Left lobe of liver (tissue), 2 donors: ENCODE results near the gene P4HA1. TPM values are rescaled to one million over a fixed set of nuclear protein-coding genes. Genes with fewer than 3 reads are reported as not detected.

ENCODE experiments used
- ATAC-seq: fragments of 200-7000 bp; cut with Tn5 transposase; one replicate; pipeline ENCODE4 v1.9.1; 2020; ENCODE audit warnings: mild to moderate bottlenecking, moderate library complexity
- DNase-seq: peaks from one replicate; pipeline ENCODE4 v3.0.0-alpha.2; 2020; ENCODE audit warnings: low spot score
- total RNA-seq: library from RNA; stranded (reverse); gene quantifications from one replicate; pipeline ENCODE4 v1.2.1, GENCODE V29; 2021
- donor health status: DM: no; HTN: no; CAD: no; lungs with moderate emphysema.
- donor health status: DM: no; HTN: yes; CAD: no.

Gene P4HA1
- total RNA-seq, 1 donor from 2014 or later: 7.3 TPM

- ATAC-seq (no peak), DNase-seq (no peak)
These were observed 1.6 kb downstream of the P4HA1 start for GRCh38 chr10:73094986-73095480.

GRCh38 chr10:73093922-73094850 is 2.5 kb downstream of the P4HA1 start:
- DNase-seq (no peak), ATAC-seq (no peak)

GRCh38 chr10:73092830-73093229 is 3.8 kb downstream of the P4HA1 start:
- DNase-seq (no peak), ATAC-seq (no peak)

GRCh38 chr10:73088304-73088703 is 8.4 kb downstream of the P4HA1 start:
- DNase-seq (no peak), ATAC-seq (no peak)

GRCh38 chr10:73086816-73087215 is 9.8 kb downstream of the P4HA1 start:
- DNase-seq: no peak
- peak; percentile 46 for ATAC-seq

GRCh38 chr10:73084209-73084608 is 12.5 kb downstream of the P4HA1 start:
- no peak for ATAC-seq
- no peak for DNase-seq

GRCh38 chr10:73083221-73083620 is 13.4 kb downstream of the P4HA1 start:
- no peak for DNase-seq
- no peak for ATAC-seq

GRCh38 chr10:73079779-73080541 is 16.7 kb downstream of the P4HA1 start:
- DNase-seq (no peak), ATAC-seq (no peak)

- DNase-seq (peak; percentile 55), ATAC-seq (peak; percentile 82)
These were observed 20.1 kb downstream of the P4HA1 start for GRCh38 chr10:73076360-73077183.

- no peak for ATAC-seq
- no peak for DNase-seq
These were observed 20.8 kb downstream of the P4HA1 start for GRCh38 chr10:73075829-73076228.

- DNase-seq (no peak), ATAC-seq (no peak)
These were observed 23.0 kb downstream of the P4HA1 start for GRCh38 chr10:73073627-73074026.

GRCh38 chr10:73065441-73065840 is 31.2 kb downstream of the P4HA1 start:
- ATAC-seq (no peak), DNase-seq (no peak)

GRCh38 chr10:73061743-73062142 is 34.9 kb downstream of the P4HA1 start:
- DNase-seq: no peak
- ATAC-seq: peak; percentile 31

GRCh38 chr10:73060738-73061635 is 35.7 kb downstream of the P4HA1 start:
- ATAC-seq (peak; percentile 89), DNase-seq (no peak)

- DNase-seq (no peak), ATAC-seq (no peak)
These were observed 36.5 kb downstream of the P4HA1 start for GRCh38 chr10:73060173-73060572.

GRCh38 chr10:73058057-73058591 is 38.5 kb downstream of the P4HA1 start:
- no peak for ATAC-seq
- no peak for DNase-seq

- no peak for ATAC-seq
These were observed 42.4 kb downstream of the P4HA1 start for GRCh38 chr10:73054286-73054685.

GRCh38 chr10:73053275-73053674 is 43.4 kb downstream of the P4HA1 start:
- no peak for DNase-seq
- ATAC-seq: no peak

More at GRCh38 chr10:73054286-73054685, 42.4 kb downstream of the P4HA1 start:
- no peak for DNase-seq
